Ovary (tissue), 3 donors: ENCODE measurements around the gene ELOVL2.

Experiments used
- CTCF ChIP-seq, 3 donors: fragments of 450-650 bp in 2 of 3; fragments of 200-600 bp in 1 of 3; IDR thresholded peaks; one replicate each; pipeline versions ENCODE4 v1.5.1 to v1.8.0; 2016 to 2022; ENCODE audit warnings: antibody characterized with exemption in 3 of 3, mild to moderate bottlenecking in 1 of 3
- EP300 ChIP-seq: sonication (generic); formaldehyde crosslinking; IDR thresholded peaks from one replicate; pipeline ENCODE4 v1.6.1; 2017; ENCODE audit warnings: antibody characterized with exemption
- POLR2A ChIP-seq: fragments of 450-650 bp; IDR thresholded peaks from one replicate; pipeline ENCODE4 v1.6.1; 2017; ENCODE audit warnings: antibody characterized with exemption, mild to moderate bottlenecking, moderate library complexity
- donor health status: DM: no; HTN: no; CAD: no.

GRCh38 chr6:11054722-11055121 lies 10.6 kb upstream of the ELOVL2 start:
- TF ChIP-seq CTCF (IDR thresholded peaks at IDR 0.05) (no peak), POLR2A (no peak), EP300 (no peak)
